Measurements from ENCODE around the gene CCNG2.

The CCNG2 gene

DNA sequence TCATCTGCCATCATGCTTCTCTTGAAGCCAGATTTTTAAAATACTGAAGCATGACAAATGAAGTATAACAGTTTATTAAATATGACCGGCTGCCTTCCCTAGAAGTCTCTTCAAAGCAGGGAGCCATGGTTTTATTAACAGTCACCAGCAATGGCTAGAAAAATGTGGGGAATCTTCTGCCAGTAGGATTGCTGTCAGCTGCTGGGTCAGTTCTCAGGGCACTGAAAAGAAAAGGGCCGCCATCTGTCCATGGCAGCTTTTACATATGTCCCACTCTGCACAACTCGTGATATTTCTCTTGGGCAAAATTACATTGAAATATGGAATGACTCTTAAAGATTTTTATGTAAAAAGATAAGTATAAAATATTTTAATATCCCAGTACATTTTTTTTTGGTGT lies 2.8 kb downstream of the CCNG2 start:
- peaks cover 57% of the 10 kb centered on the region for H3K36me3 ChIP-seq (ENCODE audit: control insufficient read depth, insufficient read depth, low read length)
- no peak overlapping the region for H3K27ac ChIP-seq (ENCODE audit: low read depth, low read length)
- H3K9me3 ChIP-seq (ENCODE audit: control insufficient read depth, insufficient read depth, low read length), result no peaks in the 10 kb centered on the region
- no peaks in the 10 kb centered on the region for H3K27me3 ChIP-seq (ENCODE audit: control insufficient read depth, insufficient read depth, low read length)
- peaks cover 16% of the 10 kb centered on the region for H3K4me1 ChIP-seq (ENCODE audit: control insufficient read depth, insufficient read depth, low read length)
- no peak overlapping the region for H3K9ac ChIP-seq (ENCODE audit: low read depth, low read length)
- no peak overlapping the region for H3K4me3 ChIP-seq (ENCODE audit: low read depth, low read length)

DNA sequence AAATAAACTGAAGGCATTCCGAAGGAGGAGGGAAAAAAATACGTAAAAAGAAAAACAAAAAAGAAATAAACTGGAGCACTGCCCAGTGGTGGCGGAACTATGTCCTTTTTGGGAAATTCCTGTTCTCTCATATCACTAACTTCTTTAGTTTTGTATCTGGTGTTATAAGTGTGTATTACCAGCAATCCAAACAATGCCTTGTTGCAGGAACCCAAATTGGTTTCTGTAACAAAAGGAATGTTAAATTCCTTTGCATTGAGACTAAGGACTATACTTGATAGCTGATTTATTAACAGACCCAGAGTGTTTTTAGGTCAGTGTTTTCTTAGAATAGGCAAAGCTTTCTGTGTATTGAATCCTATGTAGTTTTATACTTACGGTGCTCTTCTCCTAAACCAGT lies 6.6 kb downstream of the CCNG2 start:
- H3K9ac ChIP-seq (ENCODE audit: low read depth, low read length), result no peak overlapping the region
- peaks cover 3% of the 10 kb centered on the region for H3K4me1 ChIP-seq (ENCODE audit: control insufficient read depth, insufficient read depth, low read length)
- no peak overlapping the region for H3K27ac ChIP-seq (ENCODE audit: low read depth, low read length)
- no peaks in the 10 kb centered on the region for H3K27me3 ChIP-seq (ENCODE audit: control insufficient read depth, insufficient read depth, low read length)
- peaks cover 96% of the 10 kb centered on the region for H3K36me3 ChIP-seq (ENCODE audit: control insufficient read depth, insufficient read depth, low read length)
- no peak overlapping the region for H3K4me3 ChIP-seq (ENCODE audit: low read depth, low read length)
- no peaks in the 10 kb centered on the region for H3K9me3 ChIP-seq (ENCODE audit: control insufficient read depth, insufficient read depth, low read length)

DNA sequence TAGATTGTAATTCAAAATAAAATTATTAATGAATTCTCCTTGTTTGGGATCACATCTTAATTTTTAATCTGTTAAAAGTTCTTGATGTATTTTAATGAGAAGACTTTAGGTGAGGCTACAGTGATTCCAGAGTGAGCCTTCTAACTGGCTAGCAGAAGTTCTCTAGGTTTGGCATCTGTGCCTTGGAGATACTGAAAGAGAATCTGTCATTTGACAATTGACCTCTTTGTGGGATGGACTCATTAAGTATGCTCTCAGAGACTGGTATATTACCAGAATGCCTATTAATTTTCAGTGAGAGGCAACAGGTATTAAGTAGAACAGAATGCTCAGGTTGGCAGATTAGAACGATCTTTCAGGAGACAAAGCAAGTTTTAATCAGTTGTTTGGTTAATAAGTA lies 10.2 kb downstream of the CCNG2 start:
- H3K36me3 ChIP-seq (ENCODE audit: control insufficient read depth, insufficient read depth, low read length), result peaks cover 74% of the 10 kb centered on the region
- H3K27ac ChIP-seq (ENCODE audit: low read depth, low read length), result no peak overlapping the region
- peaks cover 1% of the 10 kb centered on the region; the same call in 1 of the 2 replicates for H3K27me3 ChIP-seq (ENCODE audit: control insufficient read depth, insufficient read depth, low read length)
- H3K4me3 ChIP-seq (ENCODE audit: low read depth, low read length), result no peak overlapping the region
- H3K4me1 ChIP-seq (ENCODE audit: control insufficient read depth, insufficient read depth, low read length), result no peaks in the 10 kb centered on the region
- H3K9ac ChIP-seq (ENCODE audit: low read depth, low read length), result no peak overlapping the region
- no peaks in the 10 kb centered on the region for H3K9me3 ChIP-seq (ENCODE audit: control insufficient read depth, insufficient read depth, low read length)

- Histone ChIP-seq H3K36me3 (ENCODE audit: control insufficient read depth, insufficient read depth, low read length) (peaks cover 67% of the 10 kb centered on the region), H3K4me1 (ENCODE audit: control insufficient read depth, insufficient read depth, low read length) (no peaks in the 10 kb centered on the region)
Observed at GRCh38 chr4:77167866-77168265, 10.9 kb downstream of the CCNG2 start.

GRCh38 chr4:77169481-77169880 lies 12.5 kb downstream of the CCNG2 start:
- Histone ChIP-seq H3K36me3 (ENCODE audit: control insufficient read depth, insufficient read depth, low read length) (peaks cover 51% of the 10 kb centered on the region), H3K27me3 (ENCODE audit: control insufficient read depth, insufficient read depth, low read length) (peaks cover 24% of the 10 kb centered on the region), H3K4me3 (ENCODE audit: low read depth, low read length) (no peak overlapping the region), H3K9me3 (ENCODE audit: control insufficient read depth, insufficient read depth, low read length) (no peaks in the 10 kb centered on the region), H3K4me1 (ENCODE audit: control insufficient read depth, insufficient read depth, low read length) (no peaks in the 10 kb centered on the region), H3K27ac (ENCODE audit: low read depth, low read length) (no peak overlapping the region), H3K9ac (ENCODE audit: low read depth, low read length) (no peak overlapping the region)

More at GRCh38 chr4:77167866-77168265, 10.9 kb downstream of the CCNG2 start:
- Histone ChIP-seq H3K9ac (ENCODE audit: low read depth, low read length) (no peak overlapping the region), H3K27me3 (ENCODE audit: control insufficient read depth, insufficient read depth, low read length) (peaks cover 8% of the 10 kb centered on the region), H3K27ac (ENCODE audit: low read depth, low read length) (no peak overlapping the region), H3K9me3 (ENCODE audit: control insufficient read depth, insufficient read depth, low read length) (no peaks in the 10 kb centered on the region), H3K4me3 (ENCODE audit: low read depth, low read length) (no peak overlapping the region)

DNA sequence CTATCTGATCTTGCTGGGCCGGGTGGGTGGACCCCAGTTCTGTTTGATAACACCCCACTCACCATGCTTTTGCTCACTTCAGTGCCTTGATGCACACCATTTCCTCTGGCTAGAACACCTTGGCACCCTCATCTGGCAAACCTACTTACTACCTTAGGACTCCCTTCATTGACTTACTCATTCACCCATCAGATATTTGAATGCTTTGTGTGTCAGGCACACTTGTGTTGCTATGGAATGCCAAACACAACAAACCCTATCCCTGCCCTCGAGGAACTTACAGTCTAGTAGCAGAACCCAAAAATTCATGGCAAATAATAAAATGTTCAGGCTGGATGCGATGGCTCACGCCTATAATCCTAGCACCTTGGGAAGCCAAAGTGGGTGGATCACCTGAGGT lies 13.9 kb downstream of the CCNG2 start:
- H3K36me3 ChIP-seq (ENCODE audit: control insufficient read depth, insufficient read depth, low read length), result peaks cover 36% of the 10 kb centered on the region
- no peak overlapping the region for H3K9ac ChIP-seq (ENCODE audit: low read depth, low read length)
- peaks cover 4% of the 10 kb centered on the region; the same call in 1 of the 2 replicates for H3K4me1 ChIP-seq (ENCODE audit: control insufficient read depth, insufficient read depth, low read length)
- no peak overlapping the region for H3K4me3 ChIP-seq (ENCODE audit: low read depth, low read length)
- peaks cover 30% of the 10 kb centered on the region for H3K27me3 ChIP-seq (ENCODE audit: control insufficient read depth, insufficient read depth, low read length)
- H3K9me3 ChIP-seq (ENCODE audit: control insufficient read depth, insufficient read depth, low read length), result no peaks in the 10 kb centered on the region
- no peak overlapping the region for H3K27ac ChIP-seq (ENCODE audit: low read depth, low read length)

DNA sequence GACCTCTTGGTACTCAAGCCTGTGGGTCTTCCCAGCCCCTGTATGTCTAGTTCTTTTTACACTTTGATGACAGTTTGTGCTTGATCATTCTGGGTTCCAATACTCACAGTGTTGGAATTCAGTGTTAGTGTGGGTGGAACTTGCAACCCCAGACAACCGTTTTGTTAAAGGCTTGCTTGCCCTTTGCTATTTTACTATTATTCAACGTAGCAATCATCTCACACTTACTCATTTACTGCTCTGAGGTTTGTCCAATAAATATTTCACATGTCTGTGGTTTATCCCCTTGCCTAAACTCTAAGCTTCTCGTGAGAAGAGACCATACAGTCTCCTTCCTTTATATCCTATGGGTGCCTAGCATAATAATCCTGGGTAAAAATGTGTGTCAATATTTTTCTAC lies 15.3 kb downstream of the CCNG2 start:
- no peak overlapping the region for H3K4me3 ChIP-seq (ENCODE audit: low read depth, low read length)

DNA sequence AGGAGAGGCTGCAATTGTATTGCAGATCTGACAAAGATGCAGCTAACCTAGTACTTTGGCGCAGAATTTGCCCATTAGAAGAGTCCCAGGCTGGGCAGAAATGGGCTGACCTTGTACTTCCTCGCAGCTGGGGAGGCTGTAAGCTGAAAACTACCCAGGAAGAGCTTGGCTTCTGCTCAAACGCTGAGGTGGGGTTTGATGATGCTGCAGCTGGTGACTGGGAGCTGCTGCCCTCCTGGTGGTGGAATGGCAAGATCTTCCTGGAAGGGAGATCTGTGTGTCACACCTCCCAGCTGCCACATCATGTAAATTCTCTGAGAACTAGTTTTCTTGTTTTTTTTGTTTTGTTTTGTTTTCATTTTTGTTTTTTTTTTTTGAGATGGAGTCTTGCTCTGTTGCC lies 17.4 kb downstream of the CCNG2 start:
- 0 out of 2 replicates have a peak, but pooled peaks cover 1% of the 10 kb centered on the region for H3K36me3 ChIP-seq (ENCODE audit: control insufficient read depth, insufficient read depth, low read length)
- H3K27ac ChIP-seq (ENCODE audit: low read depth, low read length), result no peak overlapping the region
- H3K4me3 ChIP-seq (ENCODE audit: low read depth, low read length), result no peak overlapping the region
- no peaks in the 10 kb centered on the region for H3K9me3 ChIP-seq (ENCODE audit: control insufficient read depth, insufficient read depth, low read length)
- peaks cover 54% of the 10 kb centered on the region for H3K27me3 ChIP-seq (ENCODE audit: control insufficient read depth, insufficient read depth, low read length)
- peaks cover 10% of the 10 kb centered on the region for H3K4me1 ChIP-seq (ENCODE audit: control insufficient read depth, insufficient read depth, low read length)
- H3K9ac ChIP-seq (ENCODE audit: low read depth, low read length), result no peak overlapping the region

More for the DNA sequence above, 15.3 kb downstream of the CCNG2 start:
- no peak overlapping the region for H3K9ac ChIP-seq (ENCODE audit: low read depth, low read length)
- H3K27me3 ChIP-seq (ENCODE audit: control insufficient read depth, insufficient read depth, low read length), result peaks cover 44% of the 10 kb centered on the region
- peaks cover 22% of the 10 kb centered on the region for H3K36me3 ChIP-seq (ENCODE audit: control insufficient read depth, insufficient read depth, low read length)
- H3K4me1 ChIP-seq (ENCODE audit: control insufficient read depth, insufficient read depth, low read length), result peaks cover 6% of the 10 kb centered on the region
- H3K27ac ChIP-seq (ENCODE audit: low read depth, low read length), result no peak overlapping the region
- H3K9me3 ChIP-seq (ENCODE audit: control insufficient read depth, insufficient read depth, low read length), result no peaks in the 10 kb centered on the region

- H3K36me3 ChIP-seq (ENCODE audit: control insufficient read depth, insufficient read depth, low read length), result no peaks in the 10 kb centered on the region
- no peak overlapping the region for H3K9ac ChIP-seq (ENCODE audit: low read depth, low read length)
- no peaks in the 10 kb centered on the region for H3K9me3 ChIP-seq (ENCODE audit: control insufficient read depth, insufficient read depth, low read length)
- peaks cover 54% of the 10 kb centered on the region for H3K27me3 ChIP-seq (ENCODE audit: control insufficient read depth, insufficient read depth, low read length)
- H3K4me1 ChIP-seq (ENCODE audit: control insufficient read depth, insufficient read depth, low read length), result peaks cover 10% of the 10 kb centered on the region
- peak overlapping the region; percentile 49 for H3K27ac ChIP-seq (ENCODE audit: low read depth, low read length)
- H3K4me3 ChIP-seq (ENCODE audit: low read depth, low read length), result no peak overlapping the region
Observed at GRCh38 chr4:77175201-77175611, 18.2 kb downstream of the CCNG2 start.

GRCh38 chr4:77176640-77177039 lies 19.6 kb downstream of the CCNG2 start:
- Histone ChIP-seq H3K9ac (ENCODE audit: low read depth, low read length) (no peak overlapping the region), H3K27ac (ENCODE audit: low read depth, low read length) (peak overlapping the region; percentile 85), H3K4me3 (ENCODE audit: low read depth, low read length) (no peak overlapping the region), H3K4me1 (ENCODE audit: control insufficient read depth, insufficient read depth, low read length) (peaks cover 10% of the 10 kb centered on the region), H3K36me3 (ENCODE audit: control insufficient read depth, insufficient read depth, low read length) (no peaks in the 10 kb centered on the region), H3K27me3 (ENCODE audit: control insufficient read depth, insufficient read depth, low read length) (peaks cover 54% of the 10 kb centered on the region), H3K9me3 (ENCODE audit: control insufficient read depth, insufficient read depth, low read length) (no peaks in the 10 kb centered on the region)

- peaks cover 52% of the 10 kb centered on the region for H3K27me3 ChIP-seq (ENCODE audit: control insufficient read depth, insufficient read depth, low read length)
- H3K9ac ChIP-seq (ENCODE audit: low read depth, low read length), result no peak overlapping the region
- no peaks in the 10 kb centered on the region for H3K9me3 ChIP-seq (ENCODE audit: control insufficient read depth, insufficient read depth, low read length)
- H3K36me3 ChIP-seq (ENCODE audit: control insufficient read depth, insufficient read depth, low read length), result no peaks in the 10 kb centered on the region
- H3K4me3 ChIP-seq (ENCODE audit: low read depth, low read length), result no peak overlapping the region
- peaks cover 10% of the 10 kb centered on the region for H3K4me1 ChIP-seq (ENCODE audit: control insufficient read depth, insufficient read depth, low read length)
- peak overlapping the region; percentile 85 for H3K27ac ChIP-seq (ENCODE audit: low read depth, low read length)
Observed at GRCh38 chr4:77177199-77177598, 20.2 kb downstream of the CCNG2 start.

DNA sequence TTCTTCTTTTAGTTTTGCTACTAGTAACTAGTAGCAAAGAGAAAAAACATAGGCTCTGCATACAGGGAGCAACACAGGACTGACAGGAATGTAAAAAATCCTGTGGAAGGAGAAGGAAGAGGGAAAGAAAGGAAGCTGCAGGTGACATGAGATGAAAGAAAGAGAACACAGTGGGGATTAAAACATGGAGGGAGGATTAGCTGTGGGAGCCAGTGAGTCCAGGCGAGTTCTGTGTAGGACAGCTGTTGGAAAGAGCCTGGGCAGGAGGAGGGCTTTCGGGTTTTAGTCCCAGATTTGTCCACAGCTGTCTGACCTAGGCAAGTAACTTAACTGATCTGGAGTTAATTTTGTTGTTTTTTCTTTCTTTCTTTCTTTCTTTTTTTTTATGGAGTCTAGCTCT lies 21.6 kb downstream of the CCNG2 start:
- no peak overlapping the region for H3K4me3 ChIP-seq (ENCODE audit: low read depth, low read length)
- no peaks in the 10 kb centered on the region for H3K9me3 ChIP-seq (ENCODE audit: control insufficient read depth, insufficient read depth, low read length)
- H3K27me3 ChIP-seq (ENCODE audit: control insufficient read depth, insufficient read depth, low read length), result peaks cover 45% of the 10 kb centered on the region
- no peaks in the 10 kb centered on the region for H3K36me3 ChIP-seq (ENCODE audit: control insufficient read depth, insufficient read depth, low read length)
- no peak overlapping the region for H3K9ac ChIP-seq (ENCODE audit: low read depth, low read length)
- H3K4me1 ChIP-seq (ENCODE audit: control insufficient read depth, insufficient read depth, low read length), result peaks cover 10% of the 10 kb centered on the region
- no peak overlapping the region for H3K27ac ChIP-seq (ENCODE audit: low read depth, low read length)
